ENCODE measurements around the gene WNT16. TPM values are rescaled to one million over a fixed set of nuclear protein-coding genes. Genes with fewer than 3 reads are reported as not detected.

Gene WNT16
- total RNA-seq, 2 donors from 2014 or later: 0.57 to 0.93 TPM

GRCh38 chr7:121384265-121384664 lies 55.5 kb downstream of the WNT16 start:
- Histone ChIP-seq H3K36me3 (ENCODE audit: control insufficient read depth, insufficient read depth, low read length) (peaks cover 22% of the 10 kb centered on the region), H3K27ac (ENCODE audit: low read depth, low read length) (no peak overlapping the region), H3K4me1 (ENCODE audit: control insufficient read depth, insufficient read depth, low read length) (no peaks in the 10 kb centered on the region), H3K9ac (ENCODE audit: extremely low read depth, low read length, poor library complexity, severe bottlenecking) (no peak overlapping the region), H3K9me3 (ENCODE audit: control insufficient read depth, low read length) (no peaks in the 10 kb centered on the region), H3K4me3 (ENCODE audit: low read length) (no peak overlapping the region), H3K27me3 (ENCODE audit: control insufficient read depth, insufficient read depth, low read length, poor library complexity, severe bottlenecking) (no peaks in the 10 kb centered on the region)
- peaks cover 30% of the 10 kb centered on the region for H3K4me1 Mint-ChIP-seq
- H3K4me3 Mint-ChIP-seq: no peak overlapping the region
- no peaks in the 10 kb centered on the region for H3K9me3 Mint-ChIP-seq
- peaks cover 5% of the 10 kb centered on the region for H3K36me3 Mint-ChIP-seq (ENCODE audit: low read depth)
- 94 to 100% methylated on average over 2 of the region's 2 CpGs for WGBS, 2 experiments (ENCODE audit: insufficient coverage in 1 of 2, insufficient read length in 1 of 2)
- DNase-seq: no peak
- TF ChIP-seq CTCF (conservative IDR thresholded peaks at IDR 0.05): no peak
- no peak overlapping the region for H3K27ac Mint-ChIP-seq
- H3K27me3 Mint-ChIP-seq (ENCODE audit: insufficient read depth): no peaks in the 10 kb centered on the region

- Mint-ChIP-seq H3K27ac (peak overlapping the region; percentile 6), H3K36me3 (ENCODE audit: low read depth) (peaks cover 3% of the 10 kb centered on the region), H3K9me3 (no peaks in the 10 kb centered on the region), H3K27me3 (ENCODE audit: insufficient read depth) (no peaks in the 10 kb centered on the region), H3K4me1 (peaks cover 27% of the 10 kb centered on the region), H3K4me3 (no peak overlapping the region)
- Histone ChIP-seq H3K36me3 (ENCODE audit: control insufficient read depth, insufficient read depth, low read length) (peaks cover 17% of the 10 kb centered on the region), H3K4me1 (ENCODE audit: control insufficient read depth, insufficient read depth, low read length) (no peaks in the 10 kb centered on the region), H3K27me3 (ENCODE audit: control insufficient read depth, insufficient read depth, low read length, poor library complexity, severe bottlenecking) (no peaks in the 10 kb centered on the region), H3K9ac (ENCODE audit: extremely low read depth, low read length, poor library complexity, severe bottlenecking) (no peak overlapping the region), H3K9me3 (ENCODE audit: control insufficient read depth, low read length) (no peaks in the 10 kb centered on the region), H3K27ac (ENCODE audit: low read depth, low read length) (no peak overlapping the region), H3K4me3 (ENCODE audit: low read length) (no peak overlapping the region)
- DNase-seq: no peak
- WGBS, 2 experiments (ENCODE audit: insufficient coverage in 1 of 2, insufficient read length in 1 of 2): 93 to 100% methylated on average over 3 to 4 of the region's 4 CpGs
- no peak for TF ChIP-seq CTCF (conservative IDR thresholded peaks at IDR 0.05)
Measured at GRCh38 chr7:121385056-121385799, 56.4 kb downstream of the WNT16 start.

- 89% methylated on average over 1 of the region's 1 CpG; no CpG with 5 or more reads in 1 of the 2 experiments for WGBS, 2 experiments (ENCODE audit: insufficient coverage in 1 of 2, insufficient read length in 1 of 2)
- Mint-ChIP-seq H3K9me3 (no peaks in the 10 kb centered on the region), H3K4me3 (no peak overlapping the region), H3K4me1 (peaks cover 28% of the 10 kb centered on the region), H3K36me3 (ENCODE audit: low read depth) (peaks cover 3% of the 10 kb centered on the region), H3K27me3 (ENCODE audit: insufficient read depth) (no peaks in the 10 kb centered on the region), H3K27ac (peak overlapping the region; percentile 58)
- Histone ChIP-seq H3K27me3 (ENCODE audit: control insufficient read depth, insufficient read depth, low read length, poor library complexity, severe bottlenecking) (no peaks in the 10 kb centered on the region), H3K9ac (ENCODE audit: extremely low read depth, low read length, poor library complexity, severe bottlenecking) (no peak overlapping the region), H3K9me3 (ENCODE audit: control insufficient read depth, low read length) (no peaks in the 10 kb centered on the region), H3K36me3 (ENCODE audit: control insufficient read depth, insufficient read depth, low read length) (peaks cover 16% of the 10 kb centered on the region), H3K4me1 (ENCODE audit: control insufficient read depth, insufficient read depth, low read length) (no peaks in the 10 kb centered on the region), H3K27ac (ENCODE audit: low read depth, low read length) (no peak overlapping the region), H3K4me3 (ENCODE audit: low read length) (no peak overlapping the region)
- TF ChIP-seq CTCF (conservative IDR thresholded peaks at IDR 0.05): no peak
- DNase-seq: no peak
Measured at GRCh38 chr7:121385800-121386179, 57.0 kb downstream of the WNT16 start.

Data from endodermal cell (in vitro differentiated cells).